ENCODE data around the gene C11orf42. TPM values are rescaled to one million over a fixed set of nuclear protein-coding genes. Genes with fewer than 3 reads are reported as not detected.
A peak's percentile ranks its signal among the peaks of the same experiment; 100 is the strongest.

The C11orf42 gene
- total RNA-seq, 1 experiment from 2014 or later = not detected

DNA sequence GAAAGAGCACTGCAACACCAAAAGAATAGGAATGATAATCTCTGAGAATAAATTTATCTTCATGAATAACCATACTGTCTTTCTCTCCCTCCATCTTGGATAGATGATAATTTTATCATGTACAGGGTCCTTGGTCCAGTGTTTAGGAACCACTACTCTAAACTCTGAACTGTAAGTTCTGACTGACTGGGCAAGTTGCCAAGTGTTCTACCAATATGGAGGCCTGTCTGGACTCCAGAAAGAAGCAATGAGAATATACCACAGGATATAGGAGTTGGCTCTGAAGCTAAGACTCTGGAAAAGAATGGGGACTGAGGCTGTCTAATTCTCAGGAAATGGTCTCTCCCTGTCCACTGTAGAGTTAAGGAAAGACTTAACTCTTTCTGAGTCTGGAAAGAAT lies 27.5 kb downstream of the C11orf42 start:
- Histone ChIP-seq H3K27me3 (ENCODE audit: low read length) (no peaks in the 10 kb centered on the region), H3K4me2 (ENCODE audit: low read length) (peak overlapping the region; percentile 90), H3K4me3 (ENCODE audit: low read length) (peak overlapping the region; percentile 91; the same call in 1 of the 2 replicates), H3K4me1 (ENCODE audit: insufficient read depth, low read length) (peaks cover 11% of the 10 kb centered on the region), H4K20me1 (ENCODE audit: low read length) (peaks cover 5% of the 10 kb centered on the region; the same call in 1 of the 2 replicates), H3K27ac (ENCODE audit: low read length) (no peak overlapping the region), H3K79me2 (ENCODE audit: low read length) (peaks cover 63% of the 10 kb centered on the region), H3K9ac (ENCODE audit: low read length) (no peak overlapping the region), H3K9me3 (ENCODE audit: low read length) (no peaks in the 10 kb centered on the region), H3K9me2 (replicated peaks; ENCODE audit: low read length) (no peaks in the 10 kb centered on the region), H3K36me3 (ENCODE audit: low read depth, low read length) (no peaks in the 10 kb centered on the region), H2AFZ (ENCODE audit: low read length) (no peak overlapping the region), H3F3A (ENCODE audit: low read length, unreplicated experiment) (no peaks in the 10 kb centered on the region)
- no TSS peak for BruUV-seq (replicated peaks)
- intact Hi-C loops (cut with micrococcal nuclease) = no loop called here
- DNase-seq = no peak
- no peak for ATAC-seq
- CTCF ChIA-PET = no interaction called here
- POLR2A ChIA-PET (ENCODE audit: unreplicated experiment) = no interaction called here
- TF ChIP-seq EZH2phosphoT487 (IDR thresholded peaks at IDR 0.05; ENCODE audit: borderline replicate concordance, low read length) (no peak), EZH2 (IDR thresholded peaks at IDR 0.05; ENCODE audit: low read length, unreplicated experiment) (no peak)
- TF ChIP-seq, protein P1, sequence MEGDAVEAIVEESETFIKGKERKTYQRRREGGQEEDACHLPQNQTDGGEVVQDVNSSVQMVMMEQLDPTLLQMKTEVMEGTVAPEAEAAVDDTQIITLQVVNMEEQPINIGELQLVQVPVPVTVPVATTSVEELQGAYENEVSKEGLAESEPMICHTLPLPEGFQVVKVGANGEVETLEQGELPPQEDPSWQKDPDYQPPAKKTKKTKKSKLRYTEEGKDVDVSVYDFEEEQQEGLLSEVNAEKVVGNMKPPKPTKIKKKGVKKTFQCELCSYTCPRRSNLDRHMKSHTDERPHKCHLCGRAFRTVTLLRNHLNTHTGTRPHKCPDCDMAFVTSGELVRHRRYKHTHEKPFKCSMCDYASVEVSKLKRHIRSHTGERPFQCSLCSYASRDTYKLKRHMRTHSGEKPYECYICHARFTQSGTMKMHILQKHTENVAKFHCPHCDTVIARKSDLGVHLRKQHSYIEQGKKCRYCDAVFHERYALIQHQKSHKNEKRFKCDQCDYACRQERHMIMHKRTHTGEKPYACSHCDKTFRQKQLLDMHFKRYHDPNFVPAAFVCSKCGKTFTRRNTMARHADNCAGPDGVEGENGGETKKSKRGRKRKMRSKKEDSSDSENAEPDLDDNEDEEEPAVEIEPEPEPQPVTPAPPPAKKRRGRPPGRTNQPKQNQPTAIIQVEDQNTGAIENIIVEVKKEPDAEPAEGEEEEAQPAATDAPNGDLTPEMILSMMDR (conservative IDR thresholded peaks at IDR 0.05; ENCODE audit: low read depth, low read length) = no peak

DNA sequence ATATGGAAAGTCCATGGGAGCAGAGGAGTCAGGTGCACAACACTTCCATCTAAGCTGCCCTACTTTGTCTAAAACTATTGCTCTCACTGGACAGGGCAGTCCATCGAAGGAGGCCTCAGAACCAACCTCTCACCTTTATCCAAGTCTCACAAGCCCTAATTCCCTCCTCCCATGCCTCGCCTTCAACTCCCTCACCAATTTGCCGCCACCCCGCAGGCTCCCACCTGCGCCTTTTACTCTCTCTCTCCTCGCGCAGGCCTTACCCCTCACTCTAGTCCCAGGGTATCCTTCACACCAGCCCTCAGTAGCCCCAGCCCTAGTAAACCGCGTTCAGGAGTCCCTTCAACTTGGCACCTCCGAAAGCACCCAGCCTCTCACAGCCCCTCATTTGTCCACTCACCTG lies 28.6 kb downstream of the C11orf42 start:
- CTCF ChIA-PET = no interaction called here
- Histone ChIP-seq H3K27ac (ENCODE audit: low read length) (no peak overlapping the region), H3K4me3 (ENCODE audit: low read length) (peak overlapping the region; percentile 91), H3K9me3 (ENCODE audit: low read length) (no peaks in the 10 kb centered on the region), H3K79me2 (ENCODE audit: low read length) (peaks cover 54% of the 10 kb centered on the region), H3K9me2 (replicated peaks; ENCODE audit: low read length) (no peaks in the 10 kb centered on the region), H3K27me3 (ENCODE audit: low read length) (no peaks in the 10 kb centered on the region), H3K4me1 (ENCODE audit: insufficient read depth, low read length) (peaks cover 11% of the 10 kb centered on the region), H4K20me1 (ENCODE audit: low read length) (peaks cover 5% of the 10 kb centered on the region; the same call in 1 of the 2 replicates), H3F3A (ENCODE audit: low read length, unreplicated experiment) (no peaks in the 10 kb centered on the region), H3K9ac (ENCODE audit: low read length) (peak overlapping the region; percentile 91), H3K36me3 (ENCODE audit: low read depth, low read length) (no peaks in the 10 kb centered on the region), H2AFZ (ENCODE audit: low read length) (peak overlapping the region; percentile 84), H3K4me2 (ENCODE audit: low read length) (peak overlapping the region; percentile 90)
- POLR2A ChIA-PET (ENCODE audit: unreplicated experiment) = interaction anchor here (0.5 kb wide), 1 partner anchor 19 kb away, joined by 5 read pairs; no protein-coding TSS in a partner anchor
- TSS peak; percentile 45 for BruUV-seq (replicated peaks)
- intact Hi-C loops (cut with micrococcal nuclease) = loop anchor here (1.0 kb wide), 1 partner anchor 15 kb away; no protein-coding TSS in a partner anchor
- DNase-seq = no peak
- ATAC-seq = peak; percentile 1
- no peak for TF ChIP-seq EZH2 (IDR thresholded peaks at IDR 0.05; ENCODE audit: low read length, unreplicated experiment)
- TF ChIP-seq, protein P1 (conservative IDR thresholded peaks at IDR 0.05; ENCODE audit: low read depth, low read length) = no peak
- no peak for TF ChIP-seq EZH2phosphoT487 (IDR thresholded peaks at IDR 0.05; ENCODE audit: borderline replicate concordance, low read length)

DNA sequence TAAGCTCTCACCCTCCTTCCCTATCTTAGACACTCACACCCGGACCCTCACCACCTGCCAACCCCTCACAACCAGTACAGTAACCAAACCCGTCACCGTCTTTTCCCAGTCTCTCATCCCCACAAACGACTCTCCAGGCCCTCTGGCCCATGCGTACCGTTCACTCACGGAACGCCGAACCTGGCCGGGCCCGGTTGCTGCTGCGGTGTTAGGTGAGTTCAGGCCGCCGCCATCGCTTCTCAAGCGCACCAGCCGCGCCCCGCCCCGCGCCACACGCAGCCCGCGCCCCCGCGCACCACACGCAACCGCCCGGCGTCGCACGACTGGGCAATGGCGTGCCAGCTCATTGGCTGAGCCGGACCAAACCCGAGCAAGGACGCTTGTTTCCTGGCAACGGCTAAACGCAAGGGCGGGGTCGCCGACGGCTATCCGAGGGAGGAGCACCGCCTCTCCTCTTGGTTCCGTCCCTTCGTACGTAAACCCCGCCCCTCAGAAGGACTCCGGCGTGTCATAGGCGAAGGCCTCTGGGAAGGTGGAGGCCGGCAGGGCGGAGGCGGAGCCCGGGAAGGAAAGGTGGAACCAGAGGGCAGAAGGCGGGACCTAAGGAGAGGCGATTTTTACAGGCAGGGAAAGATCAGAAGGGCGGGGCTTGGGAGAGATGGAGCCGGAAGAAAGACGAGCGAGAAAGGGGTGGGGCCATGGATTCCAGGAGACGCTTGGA lies 29.2 kb downstream of the C11orf42 start, which contains the start of gene FHIP1B:
Gene FHIP1B (minus strand): TSS at position 250 of the 721 bp plus-strand sequence. CDS start 10,120 bp downstream, outside the sequence.
- TF ChIP-seq EZH2 (IDR thresholded peaks at IDR 0.05; ENCODE audit: low read length, unreplicated experiment) (no peak), EZH2phosphoT487 (IDR thresholded peaks at IDR 0.05; ENCODE audit: borderline replicate concordance, low read length) (no peak)
- TF ChIP-seq, protein P1 (conservative IDR thresholded peaks at IDR 0.05; ENCODE audit: low read depth, low read length) = no peak
- intact Hi-C loops (cut with micrococcal nuclease) = loop anchor here (1.0 kb wide), 1 partner anchor 15 kb away; no protein-coding TSS in a partner anchor
- Histone ChIP-seq H3K4me1 (ENCODE audit: insufficient read depth, low read length) (peaks cover 11% of the 10 kb centered on the region), H3F3A (ENCODE audit: low read length, unreplicated experiment) (no peaks in the 10 kb centered on the region), H3K27me3 (ENCODE audit: low read length) (no peaks in the 10 kb centered on the region), H2AFZ (ENCODE audit: low read length) (peak within 1 kb of the TSS; percentile 100), H3K79me2 (ENCODE audit: low read length) (peaks cover 49% of the 10 kb centered on the region), H3K36me3 (ENCODE audit: low read depth, low read length) (no peaks in the 10 kb centered on the region), H3K9me3 (ENCODE audit: low read length) (no peaks in the 10 kb centered on the region), H4K20me1 (ENCODE audit: low read length) (peaks cover 5% of the 10 kb centered on the region; the same call in 1 of the 2 replicates), H3K9me2 (replicated peaks; ENCODE audit: low read length) (no peaks in the 10 kb centered on the region), H3K27ac (ENCODE audit: low read length) (peak within 1 kb of the TSS; percentile 52), H3K4me2 (ENCODE audit: low read length) (peak within 1 kb of the TSS; percentile 99), H3K4me3 (ENCODE audit: low read length) (peak within 1 kb of the TSS; percentile 91), H3K9ac (ENCODE audit: low read length) (peak within 1 kb of the TSS; percentile 91)
- no TSS peak for BruUV-seq (replicated peaks)
- peak; percentile 95 for ATAC-seq
- ChIA-PET POLR2A (ENCODE audit: unreplicated experiment) (interaction anchor here (0.5 kb wide), 1 partner anchor 19 kb away, joined by 5 read pairs; no protein-coding TSS in a partner anchor), CTCF (no interaction called here)
- DNase-seq = peak; percentile 99

Measured in PC-3 (cell line).